GM19351 (cell line): ENCODE measurements around the gene KCMF1.

Experiments
- ATAC-seq: cut with Tn5 transposase; IDR thresholded peaks from one replicate; pipeline ENCODE4 v1.9.1; 2021; ENCODE audit warnings: mild to moderate bottlenecking, moderate library complexity; ENCODE audit not compliant: unreplicated experiment

Gene KCMF1

GRCh38 chr2:84954329-84954728 is 16.6 kb upstream of the KCMF1 start:
- ATAC-seq = no peak

DNA sequence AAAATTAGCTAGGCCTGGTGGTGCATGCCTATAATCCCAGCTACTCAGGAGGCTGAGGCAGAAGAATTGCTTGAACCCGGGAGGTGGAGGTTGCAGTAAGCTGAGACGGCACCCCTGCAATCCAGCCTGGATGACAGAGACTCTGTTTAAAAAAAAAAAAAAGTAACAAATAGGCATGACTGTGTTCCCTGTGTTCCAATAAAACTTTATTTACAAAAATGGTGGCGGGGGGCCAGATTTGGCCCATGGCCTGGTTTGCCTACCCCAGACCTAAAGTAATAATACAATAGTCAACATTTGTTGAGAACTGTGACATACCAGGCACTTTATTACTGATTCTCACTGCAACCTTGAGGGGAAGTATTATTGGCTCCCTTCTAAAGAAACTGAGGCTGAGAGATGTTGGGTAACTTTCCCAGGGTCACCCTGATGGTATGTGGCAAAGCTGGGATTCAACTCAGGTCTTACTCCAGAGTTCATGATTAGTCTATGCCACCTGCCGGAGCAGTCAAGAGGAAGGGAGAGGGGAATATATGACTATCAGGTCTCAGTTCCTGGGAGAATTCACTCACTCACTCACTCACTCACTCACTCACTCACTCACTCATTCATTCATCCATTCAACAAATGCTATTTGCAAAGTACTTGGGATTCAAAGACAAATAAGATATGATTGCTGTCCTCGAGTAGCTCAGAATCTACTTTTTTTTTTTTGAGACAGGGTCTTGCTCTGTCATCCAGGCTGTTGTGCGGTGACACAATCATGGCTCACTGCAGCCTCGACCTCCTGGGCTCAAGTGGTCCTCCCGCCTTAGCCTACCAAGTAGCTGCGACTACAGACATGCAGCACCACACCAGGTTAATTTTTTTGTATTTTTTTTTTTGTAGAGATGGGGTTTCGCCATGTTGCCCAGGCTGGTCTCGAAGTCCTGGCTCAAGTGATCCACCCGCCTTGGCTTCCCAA is 14.3 kb upstream of the KCMF1 start:
- ATAC-seq = no peak

GRCh38 chr2:84957771-84958134 is 13.2 kb upstream of the KCMF1 start:
- ATAC-seq = no peak

DNA sequence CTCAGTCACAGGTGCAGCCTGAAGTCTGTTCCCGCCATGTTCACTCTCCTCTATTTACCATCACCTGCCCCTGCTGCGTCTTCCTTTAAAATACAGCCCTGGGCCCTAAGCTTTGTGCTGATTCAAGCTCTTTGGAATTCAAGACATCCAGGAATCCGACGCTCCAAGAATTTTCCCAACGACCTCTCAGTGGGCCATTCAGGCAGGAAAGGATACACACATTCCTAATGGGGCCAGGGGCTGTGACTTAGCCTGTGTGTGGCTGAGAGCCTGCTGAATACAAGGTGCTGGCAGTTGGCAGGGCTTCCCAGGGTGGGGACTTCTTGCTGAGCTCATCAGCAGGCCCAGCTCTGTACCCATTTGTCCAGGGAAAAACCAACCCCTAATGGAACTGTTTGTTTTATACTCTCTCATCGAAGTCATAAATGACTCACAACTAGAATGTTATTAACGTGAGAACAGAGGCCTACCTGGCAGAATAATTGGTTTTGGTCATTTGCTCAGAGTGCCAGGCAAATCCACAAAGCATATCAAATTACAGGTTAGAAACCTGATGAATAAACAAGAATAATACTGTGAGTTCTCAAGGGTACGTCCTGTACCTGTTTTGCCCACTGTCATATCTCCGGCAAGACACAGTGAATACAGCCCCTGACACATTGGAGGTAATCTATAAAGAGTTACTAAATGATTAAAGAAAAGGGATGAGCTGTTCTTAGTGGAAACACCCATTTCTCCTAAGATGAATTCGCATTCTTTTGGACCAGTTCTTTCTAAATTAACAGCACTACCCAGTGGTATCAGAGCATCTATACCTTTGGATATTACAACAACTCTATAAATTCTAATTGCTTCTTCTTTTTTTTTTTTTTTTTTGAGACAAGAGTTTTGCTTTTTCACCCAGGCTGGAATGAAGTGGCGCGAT is 12.6 kb upstream of the KCMF1 start:
- no peak for ATAC-seq

GRCh38 chr2:84959095-84959565 is 11.8 kb upstream of the KCMF1 start:
- ATAC-seq = no peak

- ATAC-seq = no peak
These were observed 11.1 kb upstream of the KCMF1 start for GRCh38 chr2:84959566-84960506.

GRCh38 chr2:84962917-84963316 is 8.0 kb upstream of the KCMF1 start:
- ATAC-seq = no peak

DNA sequence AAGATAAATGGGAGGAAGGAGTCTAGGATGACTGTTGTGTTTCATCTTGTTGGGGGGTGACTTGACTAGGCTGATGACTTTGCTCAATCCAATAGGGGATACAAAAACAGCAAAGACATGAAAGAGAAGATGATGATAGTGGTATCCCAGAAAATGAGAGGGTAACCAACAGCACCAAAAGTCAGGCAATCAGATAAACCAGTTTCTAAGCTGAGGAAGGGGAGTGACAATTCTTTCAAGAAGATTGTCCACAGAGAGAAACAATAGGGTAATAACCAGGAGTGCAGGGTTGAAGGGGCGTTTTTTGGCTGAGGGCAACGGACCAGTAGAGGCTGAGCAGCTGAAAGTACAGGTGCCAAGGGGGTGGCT is 7.7 kb upstream of the KCMF1 start:
- no peak for ATAC-seq

DNA sequence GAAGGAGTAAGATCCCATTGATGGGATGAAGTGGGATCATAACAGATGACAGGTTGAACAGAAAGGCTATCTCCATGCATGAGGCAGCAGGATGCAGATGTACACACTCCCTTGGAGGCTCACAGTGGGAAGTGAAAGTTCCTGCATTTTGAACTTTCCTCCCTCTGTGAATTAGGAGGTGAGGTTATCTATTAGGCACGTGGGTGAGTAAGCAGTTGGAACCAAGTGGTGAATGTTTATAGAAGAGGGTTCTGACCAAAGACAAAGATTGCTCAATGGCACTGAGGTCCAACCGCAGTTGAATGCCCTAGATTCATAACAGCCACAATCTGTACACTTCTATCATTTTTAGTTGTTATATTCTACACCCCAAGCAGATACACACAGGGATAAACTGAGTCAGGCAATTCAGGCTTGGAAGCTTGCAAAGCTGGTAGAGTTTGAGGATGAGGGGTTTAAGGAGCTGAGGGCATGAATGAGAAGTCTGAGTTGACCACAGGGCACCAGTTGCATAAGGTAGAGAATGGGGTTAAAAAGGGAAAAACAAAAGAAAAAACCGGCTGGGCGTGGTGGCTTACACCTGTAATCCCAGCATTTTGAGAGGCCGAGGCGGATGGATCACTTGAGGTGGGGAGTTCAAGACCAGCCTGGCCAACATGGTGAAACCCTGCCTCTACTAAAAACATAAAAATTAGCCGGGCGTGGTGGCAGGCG is 7.1 kb upstream of the KCMF1 start:
- no peak for ATAC-seq

GRCh38 chr2:84964406-84965191 is 6.4 kb upstream of the KCMF1 start:
- no peak for ATAC-seq

DNA sequence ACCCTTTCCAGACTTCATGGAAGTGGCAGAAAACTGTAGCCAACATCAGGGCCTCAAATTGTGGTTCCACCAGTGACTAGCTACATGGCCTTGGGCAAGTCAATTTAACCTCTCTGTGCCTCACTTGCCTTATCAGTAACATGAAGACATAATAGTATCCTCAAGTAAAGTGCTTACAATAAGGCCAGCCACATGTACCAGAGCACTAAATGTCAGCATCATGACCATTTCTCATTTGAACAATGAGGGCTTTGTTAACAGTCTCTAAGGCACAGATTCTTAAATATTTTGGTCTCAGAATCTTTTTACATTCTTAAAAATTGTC is 5.8 kb upstream of the KCMF1 start:
- ATAC-seq = no peak

GRCh38 chr2:84965827-84966226 is 5.1 kb upstream of the KCMF1 start:
- ATAC-seq = no peak

- ATAC-seq = no peak
These were observed 4.2 kb upstream of the KCMF1 start for GRCh38 chr2:84966731-84967130.

- no peak for ATAC-seq
These were observed 1.3 kb upstream of the KCMF1 start for GRCh38 chr2:84969511-84970209.

DNA sequence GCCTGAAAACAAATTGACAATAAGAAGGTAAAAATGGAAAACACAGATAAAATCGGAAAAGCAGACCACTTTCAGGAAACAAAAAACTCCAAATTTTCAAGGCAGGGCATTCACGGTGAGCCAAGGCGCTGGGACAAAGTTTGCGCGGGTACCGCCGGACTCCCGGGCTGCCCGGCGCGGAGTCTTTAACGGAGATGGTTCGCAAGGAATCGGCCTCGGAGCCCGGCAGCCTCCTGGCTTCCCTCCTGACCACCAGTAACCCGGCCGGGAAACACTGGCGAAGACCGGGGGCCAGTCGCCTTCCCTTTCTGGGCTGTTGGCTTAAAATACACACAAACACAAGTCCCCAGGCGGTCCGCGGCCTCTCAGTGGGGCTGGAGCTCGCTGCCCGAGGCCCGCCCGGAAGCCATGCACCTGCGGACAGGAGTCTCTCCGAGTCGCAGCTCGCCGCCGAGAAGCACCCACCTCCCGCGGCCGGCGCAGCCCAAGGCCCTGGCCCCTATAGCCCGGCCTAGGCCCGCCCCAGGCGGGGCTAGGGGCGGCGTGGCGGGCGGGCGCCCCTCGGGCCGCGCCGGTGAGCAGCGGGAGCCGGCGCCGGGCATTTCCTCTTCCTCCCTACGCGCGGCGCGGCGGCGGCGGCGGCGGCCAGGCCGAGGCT is 622 bp upstream of the KCMF1 start:
- ATAC-seq = peak; percentile 42

GRCh38 chr2:84971510-84972206 is 697 bp downstream of the KCMF1 start:
- peak; percentile 32 for ATAC-seq

- ATAC-seq = no peak
These were observed 1.3 kb downstream of the KCMF1 start for GRCh38 chr2:84972207-84972783.
